Cardiac muscle cell (in vitro differentiated cells and primary cell): ENCODE data around the gene GPR39. TPM values are rescaled to one million over a fixed set of nuclear protein-coding genes. Genes with fewer than 3 reads are reported as not detected.

ENCODE experiments used
- DNase-seq, 2 donors: peaks; one replicate each; pipeline versions ENCODE4 v3.0.0 to v3.0.0-alpha.2; 2010 to 2017; ENCODE audit warnings: low read depth in 1 of 2, low spot score in 1 of 2
- H3K27ac ChIP-seq: fragments of 200-600 bp; sonication (generic); 2 replicates; pipeline ENCODE4 v1.5.1; 2016
- H3K27me3 ChIP-seq: fragments of 200-600 bp; sonication (generic); 2 replicates; pipeline ENCODE4 v1.6.0; 2016; ENCODE audit warnings: control low read depth
- H3K36me3 ChIP-seq: fragments of 200-600 bp; sonication (generic); 2 replicates; pipeline ENCODE4 v1.5.1; 2016; ENCODE audit warnings: control low read depth
- H3K4me1 ChIP-seq: fragments of 200-600 bp; sonication (generic); 2 replicates; pipeline ENCODE4 v1.8.1; 2017; ENCODE audit warnings: low read depth, mild to moderate bottlenecking, mixed run types
- H3K4me3 ChIP-seq: fragments of 200-600 bp; sonication (generic); 2 replicates; pipeline ENCODE4 v1.5.1; 2016; ENCODE audit warnings: mild to moderate bottlenecking
- H3K9me3 ChIP-seq: fragments of 200-600 bp; sonication (generic); 2 replicates; pipeline ENCODE4 v1.5.1; 2017; ENCODE audit warnings: low read depth, mild to moderate bottlenecking, control low read depth
- CTCF ChIP-seq: IDR thresholded peaks from 2 replicates; pipeline ENCODE4 v1.5.1; 2012; ENCODE audit warnings: low read depth, mild to moderate bottlenecking, low read length
- polyA plus RNA-seq: library from polyadenylated mRNA; unstranded; fragments of >200 nt; fragmentation: Nextera tagmentation; extraction: Ambion mirVana; gene quantifications from 2 replicates; pipeline ENCODE4 v1.2.1, GENCODE V29; 2016
- total RNA-seq: library from RNA; depleted of rRNA; stranded (reverse); fragments of >200 nt; gene quantifications from 2 replicates; pipeline ENCODE4 v1.2.3, GENCODE V29; 2016

Gene GPR39
- total and polyA plus RNA-seq, 2 experiments from 2014 or later, result 4.0 to 10.9 TPM

- H3K4me3 ChIP-seq, result peak overlapping the region; percentile 46
- no peak overlapping the region for H3K27ac ChIP-seq
- peaks cover 90% of the 10 kb centered on the region for H3K27me3 ChIP-seq
- H3K36me3 ChIP-seq, result no peaks in the 10 kb centered on the region
- no peak for TF ChIP-seq CTCF
- no peaks in the 10 kb centered on the region for H3K4me1 ChIP-seq
- H3K9me3 ChIP-seq, result no peaks in the 10 kb centered on the region
- peak in 1 of 2 donors; percentile 79 for DNase-seq
These were observed 254.7 kb downstream of the GPR39 start for GRCh38 chr2:132671151-132671835.

GRCh38 chr2:132676999-132677398, 260.4 kb downstream of the GPR39 start:
- no peak for DNase-seq
- Histone ChIP-seq H3K4me3 (no peak overlapping the region), H3K4me1 (no peaks in the 10 kb centered on the region), H3K27ac (no peak overlapping the region), H3K27me3 (peaks cover 42% of the 10 kb centered on the region), H3K36me3 (no peaks in the 10 kb centered on the region), H3K9me3 (no peaks in the 10 kb centered on the region)
- no peak for TF ChIP-seq CTCF

- no peak overlapping the region for H3K27ac ChIP-seq
- DNase-seq, result peak in 1 of 2 donors; percentile 29
- no peak for TF ChIP-seq CTCF
- no peaks in the 10 kb centered on the region for H3K9me3 ChIP-seq
- H3K36me3 ChIP-seq, result no peaks in the 10 kb centered on the region
- H3K27me3 ChIP-seq, result peaks cover 35% of the 10 kb centered on the region
- no peaks in the 10 kb centered on the region for H3K4me1 ChIP-seq
- H3K4me3 ChIP-seq, result no peak overlapping the region
These were observed 261.1 kb downstream of the GPR39 start for GRCh38 chr2:132677661-132678060.

DNA sequence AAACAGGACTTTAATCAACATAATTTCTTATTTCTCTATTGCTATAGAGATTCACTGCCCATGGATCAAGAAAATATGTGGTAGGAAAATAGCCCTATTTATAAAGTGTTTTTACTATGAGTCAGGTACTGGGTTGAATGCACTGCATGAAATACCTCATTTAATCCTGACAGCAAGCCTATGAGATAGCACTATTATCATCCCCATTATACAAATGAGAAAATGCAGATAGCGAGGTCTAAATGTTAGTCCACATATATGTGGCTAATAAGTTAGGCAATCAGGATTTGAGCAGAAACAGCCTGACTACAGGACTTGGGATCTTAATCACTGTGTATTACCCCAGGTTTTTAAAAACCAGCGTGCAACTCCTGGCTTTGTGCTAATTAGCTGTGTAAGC, 261.9 kb downstream of the GPR39 start:
- Histone ChIP-seq H3K9me3 (no peaks in the 10 kb centered on the region), H3K27me3 (peaks cover 27% of the 10 kb centered on the region), H3K27ac (no peak overlapping the region), H3K4me3 (no peak overlapping the region), H3K4me1 (no peaks in the 10 kb centered on the region), H3K36me3 (no peaks in the 10 kb centered on the region)
- peak in 1 of 2 donors; percentile 7 for DNase-seq
- no peak for TF ChIP-seq CTCF

GRCh38 chr2:132680544-132680943, 263.9 kb downstream of the GPR39 start:
- H3K27me3 ChIP-seq, result peaks cover 9% of the 10 kb centered on the region
- no peak for TF ChIP-seq CTCF
- no peaks in the 10 kb centered on the region for H3K36me3 ChIP-seq
- no peaks in the 10 kb centered on the region for H3K9me3 ChIP-seq
- no peaks in the 10 kb centered on the region for H3K4me1 ChIP-seq
- no peak overlapping the region for H3K27ac ChIP-seq
- H3K4me3 ChIP-seq, result no peak overlapping the region
- no peak for DNase-seq
